Suppressor macrophage treated with lipopolysaccharide for 4 hours (primary cell): ENCODE measurements around the gene RAD51C.
"Not testable (repeated sequence)": the region's sequence is repeated elsewhere in the genome, so short reads cannot be mapped to it uniquely, and the experiment has no call there.

Source experiments
- DNase-seq: peaks from one replicate; pipeline ENCODE4 v3.0.0-alpha.2; 2020

The RAD51C gene

DNA sequence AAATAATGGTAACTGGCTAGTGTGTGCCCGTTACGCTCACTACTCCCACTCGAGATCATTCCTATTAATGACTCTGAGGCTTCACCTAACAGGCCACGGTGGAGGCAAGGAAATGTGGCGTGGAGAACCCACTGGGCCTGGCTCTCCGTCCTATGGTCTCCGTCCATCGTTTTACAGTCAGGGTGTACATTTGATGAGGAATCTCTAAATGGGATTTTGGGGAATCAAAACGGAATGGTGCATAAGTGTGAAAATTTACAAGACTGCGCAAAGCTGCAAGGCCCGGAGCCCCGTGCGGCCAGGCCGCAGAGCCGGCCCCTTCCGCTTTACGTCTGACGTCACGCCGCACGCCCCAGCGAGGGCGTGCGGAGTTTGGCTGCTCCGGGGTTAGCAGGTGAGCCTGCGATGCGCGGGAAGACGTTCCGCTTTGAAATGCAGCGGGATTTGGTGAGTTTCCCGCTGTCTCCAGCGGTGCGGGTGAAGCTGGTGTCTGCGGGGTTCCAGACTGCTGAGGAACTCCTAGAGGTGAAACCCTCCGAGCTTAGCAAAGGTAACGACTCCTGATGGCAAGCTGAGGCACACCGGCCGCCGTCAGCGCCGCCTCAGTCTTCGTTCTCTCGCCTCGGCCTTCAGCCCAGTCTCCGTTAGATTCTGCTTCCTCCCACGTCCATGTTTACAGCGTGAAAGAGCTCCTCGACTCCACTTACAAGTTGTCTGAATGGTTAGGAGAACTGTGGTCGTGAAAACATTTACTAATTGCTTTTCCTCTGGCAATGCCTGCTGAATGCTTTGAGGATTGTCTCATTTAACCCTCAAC lies at the start of gene RAD51C:
TSS of gene RAD51C (plus strand) at position 364 of the 817 bp plus-strand sequence. CDS start at position 406, 42 bp downstream.
- peak; percentile 87 for DNase-seq

DNA sequence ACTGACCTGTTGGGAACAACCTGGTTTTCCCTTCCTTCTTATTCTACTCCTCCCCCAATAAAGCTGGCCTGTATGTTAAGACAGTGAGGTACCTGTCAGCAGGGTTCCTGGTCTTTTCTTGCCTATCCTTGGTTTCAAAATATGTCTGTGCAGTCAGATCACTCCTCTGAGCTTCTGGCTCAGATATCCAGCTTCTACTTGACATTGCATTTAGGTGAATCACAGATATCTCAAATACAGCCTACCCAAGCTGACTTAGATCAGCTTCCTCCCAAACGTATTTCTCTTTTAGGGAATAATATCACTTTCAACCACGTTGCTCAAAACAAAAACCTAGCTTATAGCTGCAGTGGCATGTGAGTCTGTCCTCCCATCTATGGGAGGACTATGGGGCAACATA lies 49.3 kb upstream of the RAD51C start:
- no peak for DNase-seq

DNA sequence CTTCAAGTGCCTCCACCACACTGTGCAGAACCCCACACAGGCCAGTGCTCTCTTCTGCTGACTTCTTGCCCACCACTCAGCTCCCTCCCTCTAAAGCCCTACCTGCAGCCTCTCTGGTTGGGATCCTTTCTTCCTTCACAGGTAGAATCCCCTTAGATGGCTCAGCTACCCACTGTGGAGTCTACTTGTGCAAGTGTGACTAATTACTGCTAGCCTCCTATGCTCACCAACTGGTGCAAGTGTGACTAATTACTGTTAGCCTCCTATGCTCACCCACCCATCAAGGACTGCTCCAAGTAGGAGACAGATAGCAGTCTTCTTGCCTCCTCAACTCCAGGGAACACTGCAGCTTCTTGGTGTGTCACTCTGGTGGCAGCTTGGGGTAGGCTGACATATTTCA lies 44.2 kb upstream of the RAD51C start:
- DNase-seq, result no peak

DNA sequence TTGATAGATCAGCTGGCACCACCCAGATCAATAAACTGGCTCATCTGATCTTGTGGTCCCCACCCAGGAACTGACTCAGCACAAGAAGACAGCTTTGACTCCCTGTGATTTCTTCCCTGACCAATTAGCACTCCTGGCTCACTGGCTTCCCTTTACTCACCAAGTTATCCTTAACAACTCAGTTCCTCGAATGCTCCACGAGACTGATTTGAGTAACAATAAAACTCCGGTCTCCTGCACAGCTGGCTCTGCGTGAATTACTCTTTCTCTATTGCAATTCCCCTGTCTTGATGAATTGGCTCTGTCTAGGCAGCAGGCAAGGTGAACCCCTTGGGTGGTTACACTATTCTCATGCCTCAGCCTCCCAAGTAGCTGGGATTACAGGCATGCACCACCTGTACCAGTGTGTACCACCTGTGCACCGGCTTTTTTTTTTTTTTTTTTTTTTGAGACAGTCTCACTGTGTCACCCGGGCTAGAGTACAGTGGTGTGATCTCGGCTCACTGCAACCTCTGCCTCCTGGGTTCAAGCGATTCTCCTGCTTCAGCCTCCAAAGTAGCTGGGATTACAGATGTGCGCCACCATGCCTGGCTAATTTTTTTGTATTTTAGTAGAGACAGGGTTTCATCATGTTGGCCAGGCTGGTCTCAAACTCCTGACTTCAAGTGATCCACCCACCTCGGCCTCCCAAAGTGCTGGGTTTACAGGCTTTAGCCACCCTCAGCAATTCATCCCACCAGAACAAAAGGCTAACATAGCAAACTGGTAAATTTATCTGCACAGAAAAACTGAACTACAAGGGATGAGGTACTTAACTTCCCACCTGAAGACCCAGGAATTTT lies 34.2 kb upstream of the RAD51C start:
- peak; percentile 62 for DNase-seq

DNA sequence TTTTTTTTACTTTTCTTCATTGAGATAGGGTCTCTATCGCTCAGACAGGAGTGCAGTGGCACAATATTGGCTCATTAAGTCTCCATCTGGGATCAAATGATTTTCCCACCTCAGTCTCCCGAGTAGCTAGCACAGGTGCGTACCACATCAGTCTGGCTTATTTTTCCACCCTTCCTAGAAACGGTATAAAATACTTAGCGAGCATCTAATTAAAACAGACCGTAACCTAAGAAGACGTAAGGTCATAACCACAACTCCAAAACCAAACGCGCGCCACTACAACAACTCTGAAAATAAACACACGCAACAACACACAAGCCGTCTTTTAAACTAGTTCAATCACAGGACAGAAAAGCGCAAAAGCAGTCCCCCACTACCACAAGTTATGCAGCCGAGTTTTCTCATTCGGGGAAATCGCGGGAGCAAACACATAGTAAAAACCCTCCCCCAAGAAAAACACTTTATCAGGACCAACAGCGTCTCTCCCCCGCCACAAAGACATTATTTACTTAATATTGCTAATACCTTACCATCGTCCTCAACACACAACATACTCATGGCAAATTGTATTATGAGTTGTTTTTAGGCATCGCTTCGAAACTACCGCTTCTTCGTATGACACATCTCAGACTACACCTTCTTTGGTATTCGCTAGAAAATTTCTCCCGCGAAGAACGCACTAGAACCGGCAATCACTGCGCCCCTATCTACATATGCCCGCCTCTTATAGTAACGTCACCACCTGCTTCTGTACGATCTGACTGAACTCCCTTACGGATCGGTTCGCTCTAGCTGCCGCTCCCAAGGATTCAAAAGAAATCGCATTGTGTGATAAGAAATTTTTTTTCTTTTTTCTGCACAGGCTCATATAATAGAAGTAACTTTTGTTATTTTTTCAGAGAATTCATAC lies 33.3 kb upstream of the RAD51C start:
- DNase-seq, result peak; percentile 97

DNA sequence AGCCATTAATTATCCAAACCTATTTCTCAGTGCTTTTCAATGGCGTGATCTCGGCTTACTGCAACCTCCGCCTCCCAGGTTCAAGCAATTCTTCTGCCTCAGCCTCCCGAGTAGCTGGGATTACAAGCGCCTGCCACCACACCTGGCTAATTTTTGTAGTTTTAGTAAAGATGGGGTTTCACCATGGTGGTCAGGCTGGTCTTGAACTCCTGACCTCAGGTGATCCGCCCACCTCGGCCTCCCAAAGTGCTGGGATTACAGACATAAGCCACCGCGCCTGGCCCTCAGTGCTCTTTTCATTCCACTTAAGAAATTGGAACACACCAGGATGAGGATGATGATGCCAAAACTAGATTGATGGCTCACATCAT lies 32.7 kb upstream of the RAD51C start:
- not testable (repeated sequence) for DNase-seq

DNA sequence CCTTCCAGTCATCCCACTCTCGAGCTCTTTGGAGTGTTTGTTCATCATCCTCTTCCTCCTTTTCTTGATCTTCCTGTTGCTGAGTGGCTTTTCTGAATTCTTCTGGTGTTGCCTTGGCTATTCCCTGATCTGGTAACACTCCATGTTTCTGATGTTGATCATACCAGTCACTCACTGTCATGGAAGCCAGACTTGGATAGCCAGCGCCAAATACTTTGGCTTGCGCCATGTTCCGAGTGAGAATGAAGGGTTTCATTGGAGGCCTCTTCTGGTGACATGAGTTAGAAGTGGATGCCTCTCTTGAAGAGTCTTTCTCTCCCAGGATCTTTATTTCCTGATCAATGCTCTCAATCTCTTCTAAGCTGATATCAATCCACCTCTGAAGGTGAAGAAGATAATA lies 31.8 kb upstream of the RAD51C start:
- DNase-seq, result no peak

DNA sequence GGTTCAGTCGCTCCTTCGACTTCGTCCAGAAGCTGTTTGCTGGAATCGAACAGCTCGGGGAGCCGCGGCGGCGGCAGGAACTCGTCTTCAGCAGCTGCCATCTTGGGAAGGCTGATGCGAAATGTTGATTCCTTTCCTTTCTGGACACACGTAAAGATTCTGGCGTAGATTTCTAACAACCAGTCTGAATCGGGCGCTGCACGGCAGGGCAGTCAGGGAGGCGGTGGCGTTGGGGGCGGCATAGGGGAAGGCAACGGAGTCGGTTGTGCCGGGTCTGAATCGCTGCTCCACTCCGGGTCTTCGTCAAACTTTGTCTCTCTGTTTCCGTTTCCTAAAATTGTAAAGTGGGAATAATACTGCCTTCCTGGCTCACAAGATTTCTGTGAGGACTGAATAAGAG lies 30.9 kb upstream of the RAD51C start:
- DNase-seq, result no peak

DNA sequence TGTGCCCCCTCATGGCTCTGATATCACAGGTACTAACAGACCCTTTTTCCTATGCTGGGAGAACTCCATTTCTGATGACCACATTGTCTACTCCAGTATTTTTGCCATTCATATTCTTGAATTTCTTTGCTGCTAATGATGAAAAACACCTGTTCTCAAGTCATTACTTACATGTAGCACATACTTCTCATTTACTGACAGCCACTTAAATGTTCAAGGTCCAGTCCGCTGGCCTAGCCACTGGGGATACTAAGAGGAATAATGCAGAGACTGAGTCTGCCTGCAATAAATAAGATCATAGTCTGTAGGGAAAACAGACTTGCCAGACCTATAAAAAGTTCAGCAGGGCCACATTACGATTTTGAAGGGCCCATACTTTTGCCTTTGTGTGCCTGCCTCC lies 28.1 kb upstream of the RAD51C start:
- DNase-seq, result no peak

DNA sequence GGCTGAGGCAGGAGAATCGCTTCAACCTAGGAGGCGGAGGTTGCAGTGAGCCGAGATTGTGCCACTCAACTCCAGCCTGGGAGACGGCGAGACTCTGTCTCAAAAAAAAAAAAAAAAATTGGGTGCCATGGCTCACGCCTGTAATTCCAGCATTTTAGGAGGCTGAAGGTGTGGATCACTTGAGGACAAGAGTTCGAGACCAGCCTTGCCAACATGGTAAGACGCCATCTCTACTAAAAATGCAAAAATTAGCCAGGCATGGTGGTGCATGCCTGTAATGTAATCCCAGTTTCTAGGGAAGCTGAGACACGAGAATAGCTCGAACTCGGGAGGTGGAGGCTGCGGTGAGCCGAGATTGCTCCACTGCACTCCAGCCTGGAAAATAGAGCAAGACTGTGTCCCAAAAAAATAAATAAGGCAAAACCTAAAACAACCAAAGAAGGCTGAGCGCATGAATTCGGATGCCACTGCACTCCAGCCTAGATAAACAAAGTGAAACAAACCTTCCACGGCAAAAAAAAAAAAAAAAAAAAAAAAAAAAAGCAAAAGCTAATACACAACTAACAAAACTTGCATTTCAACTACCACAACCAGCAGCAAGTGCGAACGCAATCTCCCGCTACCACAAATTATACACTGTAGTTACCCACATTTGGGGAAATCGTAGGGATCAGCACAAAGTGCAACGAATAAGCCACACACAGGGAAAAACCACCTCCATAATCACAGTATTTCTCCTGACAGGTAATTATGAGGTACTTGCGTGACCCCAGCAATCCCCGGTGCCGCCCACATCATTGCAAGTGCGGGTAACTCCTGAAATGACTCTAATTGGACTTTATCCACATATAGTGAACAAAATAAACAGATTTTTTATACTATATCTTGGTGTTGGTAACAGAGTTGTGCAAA lies 26.2 kb upstream of the RAD51C start:
- DNase-seq, result no peak

DNA sequence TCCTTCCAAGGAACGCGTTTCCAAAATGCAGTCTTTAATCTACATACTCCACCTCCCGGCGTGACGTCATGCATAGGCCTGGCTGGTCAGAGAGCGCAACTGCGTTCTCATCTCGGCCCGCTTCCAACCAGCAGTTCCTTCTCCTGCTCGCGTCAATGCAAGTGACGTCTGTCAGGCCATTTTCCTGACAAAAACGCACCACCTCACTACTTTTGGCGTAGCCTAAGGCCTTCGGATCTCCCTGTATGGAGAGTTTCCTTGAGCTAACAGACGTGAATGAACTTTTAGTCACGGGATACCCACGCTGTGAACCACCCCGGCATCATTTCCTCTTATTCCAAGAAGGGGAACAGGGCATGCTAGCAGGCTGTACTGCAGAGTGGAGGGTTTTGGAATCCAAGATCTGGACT lies 25.5 kb upstream of the RAD51C start:
- DNase-seq, result peak; percentile 93

DNA sequence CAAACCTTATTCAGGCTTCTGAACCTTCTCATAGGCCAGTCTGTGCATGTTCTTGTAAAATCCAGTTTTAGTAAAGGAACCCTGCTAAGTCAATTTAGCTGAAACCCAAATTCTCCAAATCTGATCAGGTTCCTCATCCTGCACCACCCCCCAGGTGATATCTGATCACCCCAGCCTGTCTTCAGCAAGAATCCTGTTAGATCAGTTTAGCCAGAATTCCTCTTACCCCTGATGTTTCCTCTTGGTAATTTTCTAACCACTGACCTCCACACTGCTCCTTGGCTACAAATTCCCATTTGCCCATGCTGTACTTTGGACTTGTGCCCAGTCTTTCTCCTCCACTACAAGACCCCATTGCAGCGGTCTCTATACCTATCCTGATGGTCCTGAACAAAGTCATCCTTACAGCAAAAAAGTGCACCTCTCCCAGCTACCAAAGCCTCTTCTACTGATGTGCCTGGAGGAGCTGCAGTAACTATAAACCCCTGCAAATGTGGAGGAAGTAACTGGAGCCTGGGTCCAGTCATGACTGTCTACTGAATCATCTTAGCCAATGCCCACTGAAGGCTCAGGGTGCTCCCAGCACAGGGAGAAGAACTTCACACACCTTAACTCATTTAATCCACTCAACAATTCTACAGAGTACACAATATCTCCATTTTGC lies 24.3 kb upstream of the RAD51C start:
- peak; percentile 41 for DNase-seq

DNA sequence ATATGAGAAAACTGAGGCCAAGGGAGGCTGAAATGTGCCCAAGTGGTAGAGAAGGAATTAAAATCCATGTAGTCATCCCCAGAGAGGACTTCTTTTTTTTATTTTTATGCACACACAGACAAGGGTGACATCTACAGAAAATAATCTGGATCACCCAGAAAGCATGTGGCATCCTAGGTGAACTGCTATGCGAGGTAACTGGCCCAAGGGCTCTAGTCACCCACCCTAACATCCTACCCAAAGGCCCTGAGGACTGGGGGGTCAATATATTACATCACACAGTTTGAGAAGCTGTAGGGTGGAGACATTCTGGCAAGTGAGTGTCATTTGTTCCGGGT lies 23.8 kb upstream of the RAD51C start:
- no peak for DNase-seq

DNA sequence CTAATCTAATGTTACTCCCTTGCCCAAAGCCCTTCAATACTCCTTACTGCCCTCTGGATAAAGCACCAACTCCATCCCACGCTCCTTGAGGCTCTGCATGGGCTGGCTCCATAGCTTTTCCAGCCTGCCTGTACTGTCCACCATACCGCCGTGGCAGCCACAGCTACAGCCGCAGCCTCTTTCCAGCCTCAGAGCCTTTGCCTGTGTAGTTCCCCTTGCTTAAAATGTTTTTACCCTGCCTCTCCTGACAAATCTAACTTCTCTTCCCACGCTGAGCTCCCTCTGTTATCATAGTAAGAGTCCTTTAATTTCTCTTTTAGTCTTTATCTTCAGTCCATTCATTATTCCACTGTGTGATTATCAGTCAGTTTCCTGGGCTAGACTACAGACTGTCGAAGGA lies 22.5 kb upstream of the RAD51C start:
- no peak for DNase-seq

DNA sequence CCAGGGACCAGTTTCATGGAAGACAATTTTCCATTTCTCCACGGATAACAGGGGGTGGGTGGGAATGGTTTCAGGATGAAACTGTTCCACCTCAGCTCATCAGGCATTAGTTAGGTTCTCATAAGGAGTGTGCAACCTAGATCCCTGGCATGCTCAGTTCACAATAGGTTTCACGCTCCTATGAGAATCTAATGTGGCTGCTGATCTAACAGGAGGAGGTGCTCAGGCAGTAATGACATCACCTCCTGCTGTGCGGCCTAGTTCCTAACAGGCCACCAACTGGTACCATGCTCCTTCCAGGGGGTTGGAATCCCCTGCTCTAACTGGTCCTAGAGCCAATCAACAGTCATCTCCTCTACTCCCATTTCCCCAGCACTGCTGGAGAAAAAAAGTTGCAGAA lies 20.4 kb upstream of the RAD51C start:
- DNase-seq, result no peak

DNA sequence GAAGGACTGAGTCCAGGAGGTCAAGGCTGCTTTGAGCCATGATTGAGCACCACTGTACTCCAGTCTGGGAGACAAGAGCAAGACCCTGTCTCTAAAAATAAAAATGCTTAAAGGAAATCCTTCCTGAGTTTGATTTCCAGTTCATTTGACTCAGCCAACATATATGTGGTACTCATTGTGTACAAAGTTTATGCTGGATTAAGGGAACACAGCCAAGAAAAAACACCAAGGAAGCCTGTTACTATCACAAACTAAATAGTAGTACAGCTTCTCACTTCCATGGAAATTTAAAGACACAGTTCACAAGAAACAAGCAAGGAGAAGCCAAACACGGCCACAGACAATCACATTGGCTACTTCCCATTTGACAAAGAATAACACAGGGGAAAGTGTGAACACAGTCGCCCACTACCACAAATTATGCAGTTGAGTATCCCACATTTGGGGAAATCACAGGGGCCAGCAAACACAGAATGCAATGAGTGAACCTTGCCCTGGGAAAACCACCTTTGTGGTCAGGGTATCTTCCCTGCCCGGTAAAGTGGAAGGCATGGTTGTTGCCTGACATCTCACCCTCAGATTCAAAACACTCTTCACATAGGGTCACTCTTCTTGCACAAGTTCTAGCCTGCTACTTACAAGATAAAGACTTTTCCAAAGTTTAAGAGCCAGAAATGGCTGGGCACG lies 15.1 kb upstream of the RAD51C start:
- DNase-seq, result no peak

DNA sequence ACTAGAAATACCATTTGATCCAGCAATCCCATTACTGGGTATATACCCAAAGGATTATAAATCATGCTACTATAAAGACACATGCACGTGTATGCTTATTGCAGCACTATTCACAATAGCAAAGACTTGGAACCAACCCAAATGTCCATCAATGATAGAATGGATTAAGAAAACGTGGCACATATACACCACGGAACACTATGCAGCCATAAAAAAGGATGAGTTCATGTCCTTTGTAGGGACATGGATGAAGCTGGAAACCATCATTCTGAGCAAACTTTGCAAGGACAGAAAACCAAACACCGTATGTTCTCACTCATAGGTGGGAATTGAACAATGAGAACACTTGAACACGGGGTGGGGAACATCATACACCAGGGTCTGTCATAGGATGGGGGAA lies 14.1 kb upstream of the RAD51C start:
- DNase-seq, result not testable (repeated sequence)

DNA sequence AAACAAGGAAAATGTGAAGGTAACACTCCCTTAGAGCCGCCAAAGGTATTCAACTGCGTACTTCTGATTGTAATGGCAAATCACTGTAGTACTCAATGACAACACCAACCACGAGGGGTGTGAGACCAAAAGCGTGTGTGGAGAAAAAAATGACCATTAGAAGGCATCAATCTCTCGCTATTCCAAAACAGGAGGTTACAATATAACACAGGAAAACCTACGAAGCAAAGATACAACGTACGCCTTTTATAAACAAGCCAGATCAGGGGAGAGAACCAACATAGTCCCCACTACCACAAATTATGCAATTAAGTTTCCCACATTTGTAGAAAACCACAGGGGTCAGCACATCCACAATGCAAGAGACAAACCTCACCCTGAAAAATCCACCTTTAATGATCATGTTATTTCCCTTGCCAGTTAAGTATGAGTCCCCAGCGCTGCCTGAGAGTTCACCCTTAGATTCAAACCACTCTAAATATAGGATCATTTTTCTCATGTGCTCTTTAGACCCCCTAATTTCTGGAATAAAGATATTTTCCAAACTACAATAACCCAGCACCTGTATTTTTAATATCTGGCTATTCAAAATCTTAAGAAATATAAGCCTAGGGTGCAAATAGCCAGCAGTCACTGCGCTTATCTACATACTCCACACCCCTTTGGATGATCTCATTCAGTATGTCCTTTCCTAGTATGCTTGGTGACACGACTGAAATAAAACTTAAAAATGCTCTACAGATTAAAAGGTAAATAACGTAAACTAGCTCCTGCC lies 13.0 kb upstream of the RAD51C start:
- DNase-seq, result no peak

DNA sequence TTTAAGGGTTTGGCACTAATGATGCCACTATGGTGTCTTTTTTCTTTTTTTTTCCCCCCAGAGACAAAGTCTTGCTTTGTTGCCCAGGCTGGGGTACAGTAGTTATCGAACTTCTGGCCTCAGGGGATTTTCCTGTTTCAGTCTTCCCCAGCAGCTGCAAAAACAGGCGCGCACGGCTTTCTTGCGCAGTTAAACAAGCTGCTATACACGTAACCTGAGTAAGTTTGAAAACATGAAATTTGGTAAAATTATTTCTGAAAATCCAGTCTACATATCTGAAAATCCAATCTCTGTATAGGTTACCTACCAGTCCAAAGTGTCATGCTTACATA lies 12.4 kb upstream of the RAD51C start:
- DNase-seq, result no peak

DNA sequence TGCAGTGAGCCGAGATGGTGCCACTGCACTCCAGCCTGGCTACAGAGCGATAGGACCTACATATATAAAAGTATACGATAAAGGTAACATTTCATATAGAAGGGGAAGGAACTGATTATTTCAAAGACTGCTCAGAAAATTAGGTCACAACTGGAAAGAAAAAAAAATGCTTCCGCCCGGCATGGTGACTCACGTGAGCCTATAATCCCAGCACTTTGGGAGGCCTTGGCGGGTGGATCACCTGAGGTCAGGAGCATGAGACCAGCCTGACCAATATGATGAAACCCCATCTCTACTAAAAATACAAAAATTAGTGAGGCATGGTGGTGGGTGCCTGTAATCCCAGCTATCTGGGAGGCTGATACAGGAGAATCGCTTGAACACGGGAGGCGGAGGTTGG lies 8.4 kb upstream of the RAD51C start:
- no peak for DNase-seq
